HG02840 (cell line): Measurements from ENCODE around the gene DTNB.

Experiments used
- ATAC-seq: cut with Tn5 transposase; IDR thresholded peaks from one replicate; pipeline ENCODE4 v1.9.1; 2021; ENCODE audit warnings: mild to moderate bottlenecking, moderate library complexity, moderate number of reproducible peaks; ENCODE audit not compliant: unreplicated experiment, low FRiP score

The DTNB gene

DNA sequence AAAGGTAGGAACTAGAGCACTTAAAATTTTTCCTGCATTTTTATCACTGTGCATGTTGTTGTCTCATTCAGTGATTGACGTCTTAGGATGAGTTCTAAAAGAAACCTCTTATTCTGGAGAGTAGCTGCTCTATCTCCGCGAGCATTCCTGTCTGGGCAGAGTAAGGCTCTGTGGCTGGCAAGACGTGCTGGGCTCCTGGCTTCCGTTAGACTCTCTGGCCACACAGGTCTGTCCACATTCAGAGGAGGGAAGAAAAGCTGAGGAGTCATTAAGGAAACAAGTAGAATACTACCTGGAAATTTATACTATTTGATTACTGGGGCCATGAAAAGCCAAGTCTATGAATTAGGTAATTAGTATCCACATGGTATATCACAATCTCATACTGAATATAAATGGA lies 193.6 kb downstream of the DTNB start:
- ATAC-seq = no peak

DNA sequence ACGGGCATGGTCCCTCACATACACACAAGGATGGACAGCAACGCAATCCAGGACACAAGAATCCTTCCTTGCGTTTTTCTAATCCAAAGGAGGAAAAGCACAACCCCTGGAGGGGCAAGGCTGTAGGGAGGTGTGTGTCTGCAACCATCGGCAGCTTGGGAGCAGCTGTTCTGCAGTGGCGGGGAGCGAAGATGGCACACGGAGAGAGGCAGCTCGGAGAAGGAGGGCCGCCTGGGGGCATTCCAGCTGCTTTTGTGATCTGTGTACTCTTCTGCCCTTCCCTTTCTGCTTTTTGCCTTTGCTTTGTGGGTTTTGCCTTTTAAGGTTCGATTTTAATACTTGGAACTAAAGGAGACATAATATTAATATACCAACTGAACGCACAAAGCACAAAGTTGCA lies 194.6 kb downstream of the DTNB start:
- ATAC-seq = no peak

DNA sequence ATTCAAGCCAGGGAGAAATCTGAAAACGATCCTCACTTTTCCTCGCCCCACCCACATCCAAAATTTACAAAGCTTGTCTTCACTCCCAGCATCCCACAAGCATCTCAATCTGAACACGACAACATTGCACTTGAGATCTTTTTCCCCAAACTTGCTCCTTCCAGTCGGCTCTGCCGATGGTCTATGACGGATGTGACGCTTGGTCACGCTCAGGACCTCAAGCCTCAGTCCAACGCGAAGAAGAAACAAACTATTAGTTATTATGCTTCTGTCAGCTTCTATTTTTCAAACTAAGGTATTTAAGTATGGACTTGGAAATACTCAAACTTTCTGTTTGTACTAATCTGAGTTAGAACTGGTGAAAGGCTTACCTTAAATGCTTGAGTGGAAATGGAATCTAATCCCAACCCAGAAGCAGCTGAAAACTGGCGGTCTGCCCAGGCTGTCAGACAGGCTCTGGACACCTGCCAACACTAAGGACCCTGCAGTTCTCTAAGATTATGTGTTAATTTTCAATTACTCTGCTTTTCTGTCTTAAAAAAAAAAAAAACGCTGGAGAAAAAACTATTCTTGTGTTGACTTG lies 199.5 kb downstream of the DTNB start:
- no peak for ATAC-seq

DNA sequence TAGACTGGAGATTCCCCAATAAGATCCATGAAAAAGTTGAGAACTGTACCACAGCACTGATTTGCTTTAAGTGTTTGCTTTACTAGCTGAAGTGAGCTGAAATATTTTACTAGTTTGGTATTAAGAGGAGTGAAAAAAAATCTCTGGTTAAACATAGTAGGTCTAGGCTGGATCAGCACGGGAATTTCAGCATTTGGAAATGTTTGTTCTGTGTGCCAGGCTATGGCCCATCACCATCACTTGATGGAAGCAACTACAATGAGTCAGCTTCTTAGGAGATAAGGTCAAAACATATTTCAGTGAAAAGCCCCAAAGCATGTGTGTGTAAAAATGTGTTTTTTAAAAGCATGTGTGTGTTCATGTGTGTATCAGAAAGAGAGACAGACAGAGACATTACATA lies 200.2 kb downstream of the DTNB start:
- ATAC-seq = no peak

DNA sequence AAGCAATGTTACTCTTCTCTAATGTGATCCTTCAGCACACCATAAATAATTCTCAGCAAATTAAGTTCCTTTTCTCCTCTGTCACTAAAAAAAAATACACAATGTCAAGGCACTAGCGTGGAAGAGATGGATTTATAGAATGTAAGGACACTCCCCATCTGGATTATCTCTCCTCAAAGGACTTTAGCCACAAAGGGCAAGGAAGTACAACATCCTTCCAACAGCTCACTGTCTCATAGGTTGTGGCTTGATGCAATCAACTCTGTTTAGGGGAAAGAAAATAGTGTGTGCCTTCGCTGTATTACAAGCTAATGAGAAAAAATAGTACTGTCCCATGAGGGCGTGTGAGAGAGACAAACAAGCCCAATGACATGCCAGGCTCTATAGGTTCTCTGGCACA lies 202.6 kb downstream of the DTNB start:
- no peak for ATAC-seq

DNA sequence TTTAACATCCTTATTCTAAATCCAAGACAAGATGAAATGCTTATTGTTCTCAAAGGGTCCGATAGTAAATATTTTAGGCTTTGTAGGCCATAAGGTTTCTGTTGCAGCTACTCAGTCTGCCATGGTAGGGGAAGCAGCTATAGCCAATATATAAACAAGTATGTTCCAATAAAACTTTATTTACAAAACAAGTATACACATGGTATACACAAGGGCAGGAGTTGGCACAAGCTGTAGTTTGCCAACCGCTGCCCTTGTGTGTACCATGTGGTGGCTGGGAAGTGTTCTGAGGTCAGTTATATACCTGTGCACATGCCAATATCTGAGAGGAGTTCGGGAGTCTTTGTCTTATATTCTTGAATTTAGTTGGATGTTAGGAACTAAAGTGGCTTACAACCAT lies 205.6 kb downstream of the DTNB start:
- no peak for ATAC-seq

- no peak for ATAC-seq
Measured at GRCh38 chr2:25462021-25462420, 211.4 kb downstream of the DTNB start.

GRCh38 chr2:25460261-25460905 lies 213.0 kb downstream of the DTNB start:
- no peak for ATAC-seq

GRCh38 chr2:25454824-25455611 lies 218.4 kb downstream of the DTNB start:
- no peak for ATAC-seq

DNA sequence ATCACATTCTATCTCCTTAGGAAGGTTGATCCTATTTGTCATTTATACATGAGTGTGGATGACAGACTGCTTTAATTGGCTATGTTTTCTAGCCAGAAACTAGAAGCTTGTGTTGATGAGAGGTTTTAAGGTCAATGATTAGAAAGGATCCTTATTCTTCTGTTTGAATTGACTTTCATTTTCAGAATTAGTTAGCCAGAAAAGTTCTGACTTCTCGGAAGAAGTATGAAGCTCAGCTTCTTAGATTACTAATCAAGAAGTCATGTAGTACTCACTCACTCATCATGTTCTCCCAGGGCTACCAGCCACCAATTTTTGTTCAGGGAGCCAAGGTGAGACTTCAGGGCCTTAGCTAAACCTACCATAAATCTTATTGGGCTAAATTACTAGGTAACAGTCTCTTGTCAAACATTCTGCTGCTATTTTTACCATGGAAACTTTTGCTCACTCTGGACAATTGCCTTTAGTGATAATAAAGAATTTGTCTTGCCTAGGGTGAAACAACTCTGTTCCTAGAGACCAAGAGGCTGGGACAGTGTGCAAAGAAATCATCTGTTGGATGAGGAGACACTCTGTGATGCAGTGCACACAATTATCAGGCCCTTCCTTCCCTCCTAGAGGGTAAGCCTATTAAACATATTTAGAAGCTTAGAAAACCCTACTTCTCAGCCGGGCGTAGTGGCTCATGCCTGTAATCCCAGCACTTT lies 220.0 kb downstream of the DTNB start:
- ATAC-seq = no peak

GRCh38 chr2:25448808-25449207 lies 224.6 kb downstream of the DTNB start:
- no peak for ATAC-seq

- ATAC-seq = no peak
Measured at GRCh38 chr2:25447018-25447417, 226.4 kb downstream of the DTNB start.

- ATAC-seq = no peak
Measured at GRCh38 chr2:25446122-25446521, 227.3 kb downstream of the DTNB start.

GRCh38 chr2:25445464-25445863 lies 227.9 kb downstream of the DTNB start:
- no peak for ATAC-seq

DNA sequence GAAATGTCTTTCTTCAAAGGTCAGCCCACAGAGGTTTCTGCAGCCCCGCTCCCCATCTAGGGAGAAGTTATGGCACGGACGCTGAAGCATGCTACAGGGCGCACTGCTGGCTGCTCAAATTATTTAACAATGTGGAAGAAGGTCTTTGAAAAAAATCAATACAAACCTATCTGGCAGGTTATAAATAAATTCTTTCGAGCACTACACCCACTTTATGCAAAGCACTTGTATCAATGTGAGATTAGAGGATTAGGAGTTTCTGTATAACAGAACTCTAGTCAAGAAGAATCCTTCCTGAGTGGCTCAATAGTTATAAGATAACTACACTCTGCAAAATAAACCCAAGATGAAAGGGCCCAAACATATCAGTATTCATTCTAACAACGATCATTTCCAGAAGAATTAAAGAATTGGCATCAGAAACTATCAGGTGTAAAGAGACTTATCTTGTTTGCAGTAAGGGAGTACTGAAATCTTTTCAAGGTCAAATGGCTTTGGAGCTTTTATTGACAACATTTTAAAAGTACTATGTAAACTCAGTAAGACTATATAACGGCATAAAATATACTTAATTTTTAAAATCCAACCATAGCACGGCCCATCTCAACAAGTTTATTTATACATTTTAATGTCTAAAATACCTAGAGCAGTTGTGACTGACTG lies 228.6 kb downstream of the DTNB start:
- ATAC-seq = no peak

DNA sequence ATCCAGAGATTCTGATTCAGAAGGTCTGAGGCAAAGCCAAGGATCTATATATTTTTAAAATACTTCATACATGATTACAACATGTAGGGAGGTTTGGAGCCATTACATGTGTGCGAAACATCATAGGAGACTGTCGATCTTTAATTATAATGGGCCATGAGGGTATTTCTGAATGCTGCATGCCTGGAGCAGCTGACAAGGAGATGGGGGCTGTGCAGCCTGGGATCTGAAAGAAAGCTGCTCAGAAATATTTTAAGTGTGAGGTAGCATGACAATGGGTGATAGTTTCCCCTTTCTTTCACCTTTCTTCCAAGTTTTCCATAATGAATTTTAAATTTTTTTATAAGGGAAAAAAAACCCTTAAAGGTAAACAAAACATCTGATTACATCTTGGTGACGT lies 229.6 kb downstream of the DTNB start:
- ATAC-seq = no peak

GRCh38 chr2:25441353-25441752 lies 232.0 kb downstream of the DTNB start:
- no peak for ATAC-seq

DNA sequence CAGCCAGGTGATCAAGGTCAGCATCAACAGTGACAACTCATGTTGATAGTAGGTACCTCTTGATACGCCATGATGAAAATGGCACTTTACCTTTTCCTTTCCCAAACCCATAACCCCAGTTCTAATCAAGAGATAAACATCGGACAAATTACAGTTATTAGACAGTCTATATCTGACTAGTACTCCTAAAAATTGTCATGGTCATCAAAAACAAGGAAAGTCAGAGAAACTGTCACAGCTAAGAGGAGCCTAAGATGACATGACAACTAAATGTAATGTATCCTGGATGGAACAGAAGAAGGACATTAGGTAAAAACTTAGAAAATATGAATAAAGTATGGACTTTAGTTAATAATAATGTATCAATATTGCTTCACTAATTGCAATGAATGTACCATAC lies 234.6 kb downstream of the DTNB start:
- ATAC-seq = no peak

DNA sequence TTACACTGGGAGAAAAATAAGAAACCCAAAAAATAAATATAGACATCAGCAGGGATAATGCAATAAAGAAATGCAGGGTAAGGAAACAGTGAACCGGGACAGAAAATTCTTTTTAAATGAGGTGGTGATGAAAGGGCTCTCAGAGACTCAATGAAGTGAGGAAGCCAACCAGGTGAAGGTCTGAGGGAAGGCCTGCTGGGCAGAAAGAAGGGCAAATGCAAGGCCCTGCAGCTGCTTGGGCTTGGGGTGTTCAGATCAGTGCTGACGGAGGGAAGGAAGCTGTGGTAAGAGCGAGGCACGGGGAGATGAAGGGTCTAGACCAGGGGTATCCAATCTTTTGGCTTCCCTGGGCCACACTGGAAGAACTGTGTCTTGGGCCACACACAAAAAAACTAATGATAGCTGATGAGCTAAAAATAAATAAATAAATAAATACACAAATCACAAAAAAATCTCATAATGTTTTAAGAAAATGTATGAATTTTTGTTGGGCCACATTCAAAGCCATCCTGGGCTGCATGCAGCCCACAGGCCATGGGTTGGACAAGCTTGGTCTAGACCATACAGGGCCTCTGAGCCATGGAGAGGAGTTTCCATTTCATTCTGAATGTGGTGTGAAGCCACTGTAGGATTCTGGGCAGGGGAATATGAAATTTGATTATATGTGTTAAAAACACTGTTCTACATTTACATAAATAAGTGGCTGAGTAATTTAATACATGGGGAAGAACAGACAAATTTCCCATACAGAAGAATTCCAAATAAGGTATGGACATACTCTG lies 235.3 kb downstream of the DTNB start:
- ATAC-seq = no peak

GRCh38 chr2:25435421-25435820 lies 238.0 kb downstream of the DTNB start:
- no peak for ATAC-seq
